ENCODE results near the gene C9orf153. TPM values are rescaled to one million over a fixed set of nuclear protein-coding genes. Genes with fewer than 3 reads are reported as not detected.

Gene C9orf153
- total RNA-seq: under 1 TPM in 2 of 4 donors, not detected in 2; 0.33 to 0.46 TPM

- intact Hi-C loops (cut with DNase I): no loop called here
- no peaks in the 10 kb centered on the region for H3K4me1 ChIP-seq
- TF ChIP-seq POLR2A (IDR thresholded peaks at IDR 0.05; ENCODE audit: low read depth) (no peak), EP300 (IDR thresholded peaks at IDR 0.05) (no peak), POLR2AphosphoS5 (IDR thresholded peaks at IDR 0.05) (no peak)
- TF ChIP-seq, protein P1, sequence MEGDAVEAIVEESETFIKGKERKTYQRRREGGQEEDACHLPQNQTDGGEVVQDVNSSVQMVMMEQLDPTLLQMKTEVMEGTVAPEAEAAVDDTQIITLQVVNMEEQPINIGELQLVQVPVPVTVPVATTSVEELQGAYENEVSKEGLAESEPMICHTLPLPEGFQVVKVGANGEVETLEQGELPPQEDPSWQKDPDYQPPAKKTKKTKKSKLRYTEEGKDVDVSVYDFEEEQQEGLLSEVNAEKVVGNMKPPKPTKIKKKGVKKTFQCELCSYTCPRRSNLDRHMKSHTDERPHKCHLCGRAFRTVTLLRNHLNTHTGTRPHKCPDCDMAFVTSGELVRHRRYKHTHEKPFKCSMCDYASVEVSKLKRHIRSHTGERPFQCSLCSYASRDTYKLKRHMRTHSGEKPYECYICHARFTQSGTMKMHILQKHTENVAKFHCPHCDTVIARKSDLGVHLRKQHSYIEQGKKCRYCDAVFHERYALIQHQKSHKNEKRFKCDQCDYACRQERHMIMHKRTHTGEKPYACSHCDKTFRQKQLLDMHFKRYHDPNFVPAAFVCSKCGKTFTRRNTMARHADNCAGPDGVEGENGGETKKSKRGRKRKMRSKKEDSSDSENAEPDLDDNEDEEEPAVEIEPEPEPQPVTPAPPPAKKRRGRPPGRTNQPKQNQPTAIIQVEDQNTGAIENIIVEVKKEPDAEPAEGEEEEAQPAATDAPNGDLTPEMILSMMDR (IDR thresholded peaks at IDR 0.05): no peak
- H3K9me3 ChIP-seq: no peaks in the 10 kb centered on the region
- peak; percentile 89 for DNase-seq (ENCODE audit: extremely low spot score)
- H3K36me3 ChIP-seq: peaks cover 0 to 47% (median 27%) of the 10 kb centered on the region in 4 donors
- no peak within 1 kb of the TSS for H3K4me3 ChIP-seq
- H3K27ac ChIP-seq (replicated peaks in 1 of 4): no peak within 1 kb of the TSS
- H3K27me3 ChIP-seq: no peaks in the 10 kb centered on the region
- 88% methylated on average over 8 of the region's 8 CpGs for WGBS
These were observed at the start of gene C9orf153 for GRCh38 chr9:86259557-86259956. Gene C9orf153 (minus strand): TSS chr9:86259657. CDS start chr9:86229603, 30,054 bp downstream.

GRCh38 chr9:86308687-86309086, 49.2 kb upstream of the C9orf153 start:
- TF ChIP-seq POLR2A (IDR thresholded peaks at IDR 0.05; ENCODE audit: low read depth) (no peak), POLR2AphosphoS5 (IDR thresholded peaks at IDR 0.05) (no peak), EP300 (IDR thresholded peaks at IDR 0.05) (no peak)
- TF ChIP-seq, protein P1 (IDR thresholded peaks at IDR 0.05): no peak
- no peak for DNase-seq (ENCODE audit: extremely low spot score)
- intact Hi-C loops (cut with DNase I): no loop called here
- WGBS: 66% methylated on average over 1 of the region's 1 CpG
- Histone ChIP-seq H3K27ac (replicated peaks in 1 of 4) (no peak overlapping the region), H3K4me1 (no peaks in the 10 kb centered on the region), H3K4me3 (no peak overlapping the region), H3K36me3 (peaks cover 47 to 98% (median 76%) of the 10 kb centered on the region in 4 donors), H3K9me3 (no peaks in the 10 kb centered on the region), H3K27me3 (no peaks in the 10 kb centered on the region)

- Histone ChIP-seq H3K9me3 (no peaks in the 10 kb centered on the region), H3K4me3 (no peak overlapping the region), H3K4me1 (no peaks in the 10 kb centered on the region), H3K27me3 (no peaks in the 10 kb centered on the region), H3K36me3 (peaks cover 45 to 100% (median 90%) of the 10 kb centered on the region in 4 donors), H3K27ac (replicated peaks in 1 of 4) (no peak overlapping the region)
- DNase-seq (ENCODE audit: extremely low spot score): no peak
- WGBS: 48% methylated on average over 3 of the region's 3 CpGs
- no peak for TF ChIP-seq EP300 (IDR thresholded peaks at IDR 0.05)
- intact Hi-C loops (cut with DNase I): no loop called here
These were observed 44.8 kb upstream of the C9orf153 start for GRCh38 chr9:86304236-86304730.

DNA sequence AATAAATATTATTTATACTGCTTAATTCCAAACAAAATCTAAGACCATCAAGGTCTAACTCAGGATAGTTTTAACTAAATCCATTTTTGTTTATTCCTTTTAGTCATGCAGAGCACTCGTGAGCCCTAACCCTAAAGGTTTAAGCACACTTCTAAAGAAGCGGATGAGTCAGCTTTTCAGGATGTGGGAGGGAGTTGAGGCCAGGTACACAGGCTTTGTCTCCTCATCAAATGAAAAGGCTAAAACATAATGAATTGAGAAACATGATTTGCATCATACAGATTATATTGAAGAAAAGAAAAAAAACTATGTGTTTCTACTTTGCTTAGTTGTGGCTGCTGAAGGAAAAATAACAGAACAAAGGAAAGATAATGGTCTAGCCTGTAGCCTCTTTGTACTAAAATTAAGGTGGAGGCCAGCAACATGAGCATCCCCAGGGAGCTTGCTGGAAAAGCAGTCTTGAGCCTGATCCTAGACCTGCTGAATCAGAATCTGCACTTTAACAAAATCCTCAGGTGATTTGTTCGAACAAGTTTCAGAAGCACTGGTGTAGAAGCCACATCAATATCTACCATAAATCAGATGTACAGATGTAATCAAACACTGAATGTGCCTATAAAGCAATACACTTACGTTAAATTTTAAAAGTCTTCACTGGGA, 44.0 kb upstream of the C9orf153 start:
- Histone ChIP-seq H3K4me3 (no peak overlapping the region), H3K27ac (replicated peaks in 1 of 4) (no peak overlapping the region), H3K4me1 (no peaks in the 10 kb centered on the region), H3K36me3 (peaks cover 53 to 100% (median 91%) of the 10 kb centered on the region in 4 donors), H3K9me3 (no peaks in the 10 kb centered on the region), H3K27me3 (no peaks in the 10 kb centered on the region)
- DNase-seq (ENCODE audit: extremely low spot score): no peak
- intact Hi-C loops (cut with DNase I): no loop called here
- no peak for TF ChIP-seq POLR2AphosphoS5 (IDR thresholded peaks at IDR 0.05)
- TF ChIP-seq EP300 (IDR thresholded peaks at IDR 0.05): no peak
- TF ChIP-seq, protein P1 (IDR thresholded peaks at IDR 0.05): no peak
- no peak for TF ChIP-seq POLR2A (IDR thresholded peaks at IDR 0.05; ENCODE audit: low read depth)
- WGBS: 82% methylated on average over 4 of the region's 4 CpGs

DNA sequence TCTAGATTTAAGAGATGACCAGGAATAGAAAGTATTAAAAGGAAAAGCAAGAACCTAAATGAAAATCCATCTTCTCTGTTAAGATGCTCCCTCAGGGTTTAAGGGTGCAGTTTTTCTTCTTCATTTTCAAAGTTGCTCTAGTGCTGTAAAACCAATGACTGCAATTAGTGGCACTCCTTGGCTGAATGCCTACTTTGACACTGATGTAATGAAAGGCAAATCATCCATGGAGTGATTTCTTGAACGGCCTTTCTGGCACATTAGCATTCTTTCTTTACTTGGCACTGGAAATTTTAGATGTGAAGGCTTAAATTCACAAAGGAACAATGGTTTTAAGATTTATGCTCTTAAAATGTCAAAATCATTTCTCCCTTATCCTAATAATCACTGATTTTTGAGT, 42.2 kb upstream of the C9orf153 start:
- no peak for DNase-seq (ENCODE audit: extremely low spot score)
- H3K4me3 ChIP-seq: no peak overlapping the region
- TF ChIP-seq POLR2AphosphoS5 (IDR thresholded peaks at IDR 0.05): no peak
- no peak for TF ChIP-seq POLR2A (IDR thresholded peaks at IDR 0.05; ENCODE audit: low read depth)
- intact Hi-C loops (cut with DNase I): no loop called here
- no peaks in the 10 kb centered on the region for H3K27me3 ChIP-seq
- H3K27ac ChIP-seq (replicated peaks in 1 of 4): no peak overlapping the region
- 65% methylated on average over 1 of the region's 1 CpG for WGBS
- peaks cover 56 to 100% (median 91%) of the 10 kb centered on the region in 4 donors for H3K36me3 ChIP-seq
- H3K4me1 ChIP-seq: no peaks in the 10 kb centered on the region
- no peaks in the 10 kb centered on the region for H3K9me3 ChIP-seq
